K562 (cell line): Measurements from ENCODE around the gene MTCH2. TPM values are rescaled to one million over a fixed set of nuclear protein-coding genes. Genes with fewer than 3 reads are reported as not detected.
A peak's percentile ranks its signal among the peaks of the same experiment; 100 is the strongest.

Source experiments
- ATAC-seq: fragments of 200-7000 bp; cut with Tn5 transposase; 3 replicates; pipeline ENCODE4 v1.9.1; 2020; ENCODE audit warnings: moderate library complexity
- BruUV-seq: library from RNA; stranded (reverse); fragments of 400-500 nt; replicated peaks from 2 replicates; lab custom pipeline; 2021; lab: Mats Ljungman, UMichigan
- CTCF ChIA-PET: fragments of 300-600 bp; formaldehyde crosslinking; extraction: SDS; loops from one replicate; lab custom pipeline; 2021; ENCODE audit warnings: low intra/inter-chr PET ratio; lab: Yijun Ruan, JAX
- POLR2A ChIA-PET: fragments of 300-600, 350-650 bp; sonication (Branson Sonifier 250); formaldehyde crosslinking; extraction: SDS; loops from one replicate; lab custom pipeline; 2021; ENCODE audit warnings: antibody characterized with exemption, inconsistent platforms; lab: Yijun Ruan, JAX
- DNase-seq, 4 experiments: peaks; one replicate each; pipeline versions ENCODE4 v3.0.0 to v3.0.0-alpha.2; 2011 to 2018; ENCODE audit warnings: low spot score in 3 of 4, mixed read lengths in 3 of 4; ENCODE audit errors: extremely low read depth in 1 of 4
- FAIRE-seq: peaks from 2 replicates; lab custom pipeline; 2011; peaks lifted over from hg19 to GRCh38; lab: Jason Lieb, UNC
- H2AFZ ChIP-seq: 2 replicates; pipeline ENCODE4 v1.6.0; 2011; ENCODE audit warnings: low read depth, low read length, control low read depth, inconsistent platforms
- H3K27ac ChIP-seq: fragments of 200-600 bp; 3 replicates; pipeline ENCODE4 v1.8.0; 2011; ENCODE audit warnings: low read depth, mild to moderate bottlenecking, control low read depth, inconsistent platforms, low read length, moderate library complexity, mixed read lengths; ENCODE audit errors: extremely low read depth
- H3K27me3 ChIP-seq, 2 experiments: fragments of 300-600 bp in 1 of 2; 2 replicates in 1 of 2; 3 replicates in 1 of 2; pipeline versions ENCODE4 v1.6.0 to v1.8.0; 2011; ENCODE audit warnings: inconsistent platforms in 2 of 2, low read length in 2 of 2, mild to moderate bottlenecking in 1 of 2, mixed read lengths in 1 of 2, moderate library complexity in 1 of 2; ENCODE audit not compliant: control insufficient read depth in 2 of 2, insufficient read depth in 2 of 2
- H3K36me3 ChIP-seq: fragments of 300-600 bp; 3 replicates; pipeline ENCODE4 v1.8.0; 2011; ENCODE audit warnings: mild to moderate bottlenecking, low read length, inconsistent platforms; ENCODE audit not compliant: control insufficient read depth, insufficient read depth
- H3K4me1 ChIP-seq, 2 experiments: fragments of 200-600 bp in 1 of 2; replicated peaks in 1 of 2; 2 replicates in 1 of 2; 3 replicates in 1 of 2; pipeline versions ENCODE4 v1.5.1 to v1.8.0; 2011; ENCODE audit warnings: inconsistent platforms in 2 of 2, low read length in 2 of 2, mild to moderate bottlenecking in 1 of 2, mixed read lengths in 1 of 2, moderate library complexity in 1 of 2; ENCODE audit not compliant: control insufficient read depth in 2 of 2, insufficient read depth in 2 of 2
- H3K4me2 ChIP-seq: 2 replicates; pipeline ENCODE4 v1.6.1; 2011; ENCODE audit warnings: low read length, control low read depth, inconsistent platforms, mixed read lengths; ENCODE audit not compliant: insufficient read depth
- H3K4me3 ChIP-seq: fragments of 200-600 bp; sonication (generic), shearing (Covaris generic); 2 replicates; pipeline ENCODE4 v1.5.1; 2016; ENCODE audit warnings: control low read depth, inconsistent platforms
- H3K79me2 ChIP-seq: fragments of 200-600 bp; 3 replicates; pipeline ENCODE4 v1.8.0; 2011; ENCODE audit warnings: low read length, inconsistent platforms; ENCODE audit not compliant: control insufficient read depth, insufficient read depth
- H3K9ac ChIP-seq, 2 experiments: 2 replicates each; pipeline versions ENCODE4 v1.6.0 to v1.6.1; 2011; ENCODE audit warnings: low read depth in 2 of 2, low read length in 2 of 2, control low read depth in 1 of 2, inconsistent platforms in 1 of 2, mild to moderate bottlenecking in 1 of 2, mixed read lengths in 1 of 2; ENCODE audit not compliant: insufficient read depth in 1 of 2
- H3K9me1 ChIP-seq: one replicate; pipeline ENCODE4 v1.6.0; 2011; ENCODE audit warnings: inconsistent platforms, mild to moderate bottlenecking, low read length, moderate library complexity; ENCODE audit not compliant: control insufficient read depth, insufficient read depth
- H3K9me3 ChIP-seq: replicated peaks from 2 replicates; pipeline ENCODE4 v1.5.1; 2011; ENCODE audit warnings: low read depth, low read length, inconsistent platforms; ENCODE audit not compliant: control insufficient read depth, insufficient read depth
- H4K20me1 ChIP-seq: replicated peaks from 2 replicates; pipeline ENCODE4 v1.6.1; 2011; ENCODE audit warnings: low read length, inconsistent platforms, mixed read lengths; ENCODE audit not compliant: control insufficient read depth, insufficient read depth
- CBX3 ChIP-seq, 2 experiments: IDR thresholded peaks; 1 replicate in 1 of 2; 2 replicates in 1 of 2; pipeline ENCODE4 v1.6.1; 2012; ENCODE audit warnings: inconsistent platforms in 2 of 2, low read length in 2 of 2, borderline replicate concordance in 1 of 2, control low read depth in 1 of 2
- CCNT2 ChIP-seq: IDR thresholded peaks from 2 replicates; pipeline ENCODE4 v1.6.1; 2011; ENCODE audit warnings: borderline replicate concordance, low read depth, mild to moderate bottlenecking, moderate library complexity, mixed read lengths, low read length; ENCODE audit not compliant: insufficient read length; ENCODE audit errors: extremely low read depth
- KLF1 ChIP-seq: fragments of 450-650 bp; IDR thresholded peaks from 2 replicates; pipeline ENCODE4 v1.6.1; 2016; ENCODE audit warnings: missing genetic modification characterization, missing compliant biosample characterization
- POLR2B ChIP-seq: fragments of 450-650 bp; IDR thresholded peaks from 2 replicates; pipeline ENCODE4 v1.6.1; 2018; ENCODE audit warnings: low read depth; ENCODE audit not compliant: partially characterized antibody
- RBM17 ChIP-seq: fragments of 200-400 bp; formaldehyde crosslinking; IDR thresholded peaks from 2 replicates; pipeline ENCODE4 v1.6.1; 2017; ENCODE audit warnings: low read depth, mild to moderate bottlenecking, low read length, borderline replicate concordance
- SPI1 ChIP-seq: IDR thresholded peaks from 2 replicates; pipeline ENCODE4 v1.6.1; 2011; ENCODE audit warnings: low read depth, low read length, control low read depth, borderline replicate concordance
- TOE1 ChIP-seq, 2 experiments: fragments of 450-650 bp in 1 of 2; sonication (generic) in 1 of 2; formaldehyde crosslinking in 1 of 2; IDR thresholded peaks; 2 replicates each; pipeline versions ENCODE4 v1.7.1 to v1.8.0; 2016 to 2022; ENCODE audit warnings: borderline replicate concordance in 2 of 2, mild to moderate bottlenecking in 2 of 2, antibody characterized with exemption in 1 of 2, inconsistent platforms in 1 of 2, low read depth in 1 of 2, missing genetic modification reagents in 1 of 2, moderate library complexity in 1 of 2
- TRIM28 ChIP-seq: fragments of 450-650 bp; IDR thresholded peaks from 2 replicates; pipeline ENCODE4 v1.6.1; 2017
- ZNF316 ChIP-seq: fragments of 450-650 bp; IDR thresholded peaks from 2 replicates; pipeline ENCODE4 v1.6.1; 2016
- ZSCAN32 ChIP-seq: fragments of 450-650 bp; formaldehyde crosslinking; IDR thresholded peaks from 2 replicates; pipeline ENCODE4 v1.4.0; 2020; ENCODE audit warnings: mild to moderate bottlenecking, moderate library complexity
- WGBS: fragments of 100-300 bp; shearing (Covaris generic); methylation state at CpG from one replicate; pipeline ENCODE4 v1.1.6; 2016; ENCODE audit warnings: low coverage, mixed read lengths; ENCODE audit not compliant: insufficient coverage; ENCODE audit errors: missing lambda C conversion rate; 5-methylcytosine and 5-hydroxymethylcytosine counted together
- in situ Hi-C: fragments of 300-500 bp; cut with MboI; formaldehyde crosslinking; loops from 4 replicates; pipeline ENCODE4 v1.15.0; 2018; ENCODE audit warnings: inconsistent platforms, mixed read lengths
- intact Hi-C: fragments of 100-400 bp; cut with micrococcal nuclease; formaldehyde crosslinking; loops from 2 replicates; pipeline ENCODE4 v1.14.2; 2022
- polyA plus RNA-seq, 8 experiments: library from polyadenylated mRNA; depleted of rRNA in 4 of 8; stranded (reverse) in 5 of 8; unstranded in 3 of 8; fragments of >200 nt; fragmentation: Nextera tagmentation in 2 of 8; fragmentation: Illumina TruSeq in 1 of 8; extraction: Ambion mirVana in 2 of 8; extraction: Trizol in 1 of 8; gene quantifications; 2 replicates each; pipeline versions ENCODE4 v1.2.1 to v1.2.3, GENCODE V29; 2011 to 2014; ENCODE audit warnings: inconsistent platforms in 1 of 8, missing spikeins in 1 of 8
- total RNA-seq, 7 experiments: library from RNA; depleted of rRNA in 6 of 7; stranded (reverse); fragments of >200 nt in 6 of 7; fragmentation: Illumina TruSeq in 2 of 7; extraction: Trizol in 2 of 7; gene quantifications; 2 replicates each; pipeline versions ENCODE4 v1.2.1 to v1.2.3, GENCODE V29; 2011 to 2021; ENCODE audit warnings: low replicate concordance in 1 of 7
- TF ChIP-seq, protein P1 (sequence below): fragments of 450-650 bp; IDR thresholded peaks from 2 replicates; pipeline ENCODE4 v1.6.1; 2018; ENCODE audit warnings: mild to moderate bottlenecking, low read depth; ENCODE audit not compliant: partially characterized antibody
- TF ChIP-seq, protein P2 (sequence below): sonication (generic); formaldehyde crosslinking; IDR thresholded peaks from 2 replicates; pipeline ENCODE4 v1.8.0; 2022; ENCODE audit warnings: missing genetic modification reagents, mild to moderate bottlenecking, borderline replicate concordance

MTCH2 gene
- total and polyA plus RNA-seq, 9 of the 15 experiments (the other 6 are each of a cell fraction or from before 2014, with no cell fraction given): 95.4 to 620 (median 198) TPM

DNA sequence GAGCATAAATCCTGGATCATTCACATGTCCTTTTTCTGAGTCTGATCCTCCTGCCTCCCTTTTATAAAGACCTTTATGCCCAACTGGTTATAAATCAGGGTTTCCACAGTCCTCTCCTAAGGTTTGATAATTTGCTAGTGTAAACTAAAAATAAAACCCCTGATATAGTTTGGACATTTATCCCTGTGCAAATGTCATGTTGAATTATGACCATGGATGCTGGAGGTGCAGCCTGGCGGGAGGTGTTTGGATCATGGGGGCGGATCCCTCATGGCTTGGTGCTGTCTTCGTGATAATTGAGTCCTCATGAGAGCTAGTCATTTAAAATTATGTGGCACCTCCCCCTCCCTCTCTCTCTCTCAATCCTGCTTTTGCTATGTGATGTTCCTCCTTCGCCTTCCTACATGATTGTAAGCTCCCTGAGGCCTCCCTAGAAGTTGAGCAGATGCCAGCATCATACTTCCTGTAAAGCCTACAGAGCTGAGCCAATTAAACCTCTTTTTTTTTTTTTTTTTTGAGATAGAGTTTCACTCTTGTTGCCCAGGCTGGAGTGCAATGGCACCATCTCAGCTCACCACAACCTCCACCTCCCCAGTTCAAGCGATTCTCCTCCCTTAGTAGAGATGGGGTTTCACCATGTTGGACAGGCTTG, 9.6 kb upstream of the MTCH2 start (continued):
- TF ChIP-seq CBX3 (IDR thresholded peaks at IDR 0.05; ENCODE audit: borderline replicate concordance in 1 of 2, low read length in 2 of 2): peak in 1 of 2 experiments; percentile 57; a peak in 1 of 3 replicates
- TF ChIP-seq, protein P1, sequence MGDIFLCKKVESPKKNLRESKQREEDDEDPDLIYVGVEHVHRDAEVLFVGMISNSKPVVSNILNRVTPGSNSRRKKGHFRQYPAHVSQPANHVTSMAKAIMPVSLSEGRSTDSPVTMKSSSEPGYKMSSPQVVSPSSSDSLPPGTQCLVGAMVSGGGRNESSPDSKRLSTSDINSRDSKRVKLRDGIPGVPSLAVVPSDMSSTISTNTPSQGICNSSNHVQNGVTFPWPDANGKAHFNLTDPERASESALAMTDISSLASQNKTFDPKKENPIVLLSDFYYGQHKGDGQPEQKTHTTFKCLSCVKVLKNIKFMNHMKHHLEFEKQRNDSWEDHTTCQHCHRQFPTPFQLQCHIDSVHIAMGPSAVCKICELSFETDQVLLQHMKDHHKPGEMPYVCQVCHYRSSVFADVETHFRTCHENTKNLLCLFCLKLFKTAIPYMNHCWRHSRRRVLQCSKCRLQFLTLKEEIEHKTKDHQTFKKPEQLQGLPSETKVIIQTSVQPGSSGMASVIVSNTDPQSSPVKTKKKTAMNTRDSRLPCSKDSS: peak; percentile 69
- TF ChIP-seq TRIM28: peak; percentile 64; the same call in 1 of the 2 replicates
- no peak for TF ChIP-seq SPI1
- TF ChIP-seq, protein P2, sequence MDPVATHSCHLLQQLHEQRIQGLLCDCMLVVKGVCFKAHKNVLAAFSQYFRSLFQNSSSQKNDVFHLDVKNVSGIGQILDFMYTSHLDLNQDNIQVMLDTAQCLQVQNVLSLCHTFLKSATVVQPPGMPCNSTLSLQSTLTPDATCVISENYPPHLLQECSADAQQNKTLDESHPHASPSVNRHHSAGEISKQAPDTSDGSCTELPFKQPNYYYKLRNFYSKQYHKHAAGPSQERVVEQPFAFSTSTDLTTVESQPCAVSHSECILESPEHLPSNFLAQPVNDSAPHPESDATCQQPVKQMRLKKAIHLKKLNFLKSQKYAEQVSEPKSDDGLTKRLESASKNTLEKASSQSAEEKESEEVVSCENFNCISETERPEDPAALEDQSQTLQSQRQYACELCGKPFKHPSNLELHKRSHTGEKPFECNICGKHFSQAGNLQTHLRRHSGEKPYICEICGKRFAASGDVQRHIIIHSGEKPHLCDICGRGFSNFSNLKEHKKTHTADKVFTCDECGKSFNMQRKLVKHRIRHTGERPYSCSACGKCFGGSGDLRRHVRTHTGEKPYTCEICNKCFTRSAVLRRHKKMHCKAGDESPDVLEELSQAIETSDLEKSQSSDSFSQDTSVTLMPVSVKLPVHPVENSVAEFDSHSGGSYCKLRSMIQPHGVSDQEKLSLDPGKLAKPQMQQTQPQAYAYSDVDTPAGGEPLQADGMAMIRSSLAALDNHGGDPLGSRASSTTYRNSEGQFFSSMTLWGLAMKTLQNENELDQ: no peak
- TF ChIP-seq ZNF316: peak; percentile 80

DNA sequence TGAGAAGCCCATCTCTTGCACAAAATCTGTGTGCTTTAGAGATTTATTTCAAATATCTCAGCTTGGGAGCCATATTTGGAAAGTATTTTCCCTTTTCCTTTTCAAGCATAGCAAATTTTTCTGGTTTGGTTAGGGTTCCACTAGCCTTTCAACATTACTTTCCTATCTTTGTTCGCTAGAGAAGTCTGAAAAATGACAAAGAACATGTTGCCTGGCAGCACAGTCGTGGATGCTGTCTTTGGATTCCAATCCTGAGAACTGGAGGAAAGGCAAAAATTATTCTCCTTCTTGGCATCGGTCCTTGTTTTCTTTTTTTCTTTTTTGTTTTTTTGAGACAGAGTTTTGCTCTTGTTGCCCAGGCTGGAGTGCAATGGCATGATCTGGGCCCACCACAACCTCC, 6.9 kb upstream of the MTCH2 start:
- Histone ChIP-seq H3K4me3 (no peak overlapping the region), H3K4me2 (no peak overlapping the region), H2AFZ (no peak overlapping the region), H3K9me3 (peaks cover 4% of the 10 kb centered on the region; the same call in 1 of the 2 replicates), H3K36me3 (no peaks in the 10 kb centered on the region)
- no peak for FAIRE-seq
- in situ Hi-C loops: no loop called here
- CTCF ChIA-PET: no interaction called here
- TF ChIP-seq TOE1 (IDR thresholded peaks at IDR 0.05; ENCODE audit: borderline replicate concordance) (no peak), TOE1 (CRISPR knock-in tag; IDR thresholded peaks at IDR 0.05; ENCODE audit: borderline replicate concordance, low read depth) (no peak), ZSCAN32 (CRISPR knock-in tag) (no peak), CCNT2 (no peak), POLR2B (no peak), KLF1 (tag) (no peak), RBM17 (no peak)
- TF ChIP-seq, all 486 proteins: peak for 0
- no peaks in the 10 kb centered on the region for H4K20me1 ChIP-seq
- intact Hi-C loops: loop anchor here (10.0 kb wide), 1 partner anchor 206 kb away; no protein-coding TSS in a partner anchor
- POLR2A ChIA-PET: interaction anchor here (0.7 to 0.9 kb wide), 2 partner anchors 32 to 297 kb away, joined by 3 read pairs; no protein-coding TSS in a partner anchor
- DNase-seq (no peak), ATAC-seq (no peak)
- no TSS peak for BruUV-seq
- H3K27ac ChIP-seq: no peak overlapping the region
- H3K79me2 ChIP-seq: no peaks in the 10 kb centered on the region
- H3K9me1 ChIP-seq: no peaks in the 10 kb centered on the region
- 33% methylated on average over 3 of the region's 3 CpGs for WGBS
- no peaks in the 10 kb centered on the region for H3K27me3 ChIP-seq
- peaks cover 0 to 4% of the 10 kb centered on the region in 2 experiments; a peak in 2 of 5 replicates for H3K4me1 ChIP-seq
- H3K9ac ChIP-seq: no peak overlapping the region
